ENCODE measurements around the gene MASP2.
"Not testable (repeated sequence)": the region's sequence is repeated elsewhere in the genome, so short reads cannot be mapped to it uniquely, and the experiment has no call there.

MASP2 gene

GRCh38 chr1:10996100-10996499 lies 50.9 kb downstream of the MASP2 start:
- H3K9ac ChIP-seq (ENCODE audit: low read depth, low read length): no peak overlapping the region
- no peak overlapping the region for H3K4me2 ChIP-seq (ENCODE audit: insufficient read depth, low read length)
- no peak overlapping the region for H3K27ac ChIP-seq (ENCODE audit: low read length)
- H3K4me3 ChIP-seq (ENCODE audit: low read depth in 1 of 2, low read length in 2 of 2): no peak overlapping the region
- H3K36me3 ChIP-seq (ENCODE audit: insufficient read depth, low read length): no peaks in the 10 kb centered on the region
- ATAC-seq (ENCODE audit: insufficient read depth, low read depth) (no peak), DNase-seq (no peak)
- no peaks in the 10 kb centered on the region for H4K20me1 ChIP-seq (ENCODE audit: insufficient read depth, low read length)
- H3K27me3 ChIP-seq (ENCODE audit: insufficient read depth, low read length, poor library complexity): no peaks in the 10 kb centered on the region
- H2AFZ ChIP-seq (ENCODE audit: low read depth, low read length): no peak overlapping the region
- TF ChIP-seq EZH2 (IDR thresholded peaks at IDR 0.05; ENCODE audit: borderline replicate concordance, low read depth, low read length, severe bottlenecking) (no peak), CTCF (IDR thresholded peaks at IDR 0.05; ENCODE audit: borderline replicate concordance, extremely low read depth, low read length, poor library complexity, severe bottlenecking) (no peak)
- peaks cover 3% of the 10 kb centered on the region for H3K9me3 ChIP-seq (ENCODE audit: insufficient read depth, low read length, severe bottlenecking)
- H3K79me2 ChIP-seq (ENCODE audit: insufficient read depth, low read length): no peaks in the 10 kb centered on the region
- no peaks in the 10 kb centered on the region for H3K4me1 ChIP-seq (ENCODE audit: insufficient read depth, low read length)

DNA sequence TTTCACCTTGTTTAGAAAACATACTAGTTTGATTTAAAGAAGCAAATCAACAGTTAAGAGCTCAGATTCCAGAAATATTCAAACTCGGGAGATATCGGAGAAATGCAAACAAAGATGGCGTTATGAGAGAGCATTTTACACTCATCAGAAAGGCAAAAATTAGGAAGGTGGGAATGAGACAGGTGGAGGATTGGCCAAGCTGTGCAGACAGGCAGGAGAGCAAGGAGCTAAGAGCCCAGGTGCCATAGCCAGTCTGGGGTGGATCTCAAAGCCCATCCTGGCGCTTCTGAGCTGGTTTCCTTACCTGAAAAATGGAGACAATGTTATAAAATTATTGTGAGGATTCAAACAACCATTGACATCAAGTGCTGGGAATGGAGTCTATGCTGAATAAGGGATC lies 54.2 kb downstream of the MASP2 start:
- no peaks in the 10 kb centered on the region for H4K20me1 ChIP-seq (ENCODE audit: insufficient read depth, low read length)
- no peaks in the 10 kb centered on the region for H3K4me1 ChIP-seq (ENCODE audit: insufficient read depth, low read length)
- no peaks in the 10 kb centered on the region for H3K9me3 ChIP-seq (ENCODE audit: insufficient read depth, low read length, severe bottlenecking)
- H3K4me3 ChIP-seq (ENCODE audit: low read depth in 1 of 2, low read length in 2 of 2): no peak overlapping the region
- TF ChIP-seq CTCF (IDR thresholded peaks at IDR 0.05; ENCODE audit: borderline replicate concordance, extremely low read depth, low read length, poor library complexity, severe bottlenecking): no peak
- no peak overlapping the region for H3K4me2 ChIP-seq (ENCODE audit: insufficient read depth, low read length)
- ATAC-seq (ENCODE audit: insufficient read depth, low read depth) (no peak), DNase-seq (no peak)
- no peak overlapping the region for H2AFZ ChIP-seq (ENCODE audit: low read depth, low read length)
- H3K9ac ChIP-seq (ENCODE audit: low read depth, low read length): no peak overlapping the region
- no peak overlapping the region for H3K27ac ChIP-seq (ENCODE audit: low read length)
- H3K36me3 ChIP-seq (ENCODE audit: insufficient read depth, low read length): no peaks in the 10 kb centered on the region
- H3K79me2 ChIP-seq (ENCODE audit: insufficient read depth, low read length): no peaks in the 10 kb centered on the region
- no peaks in the 10 kb centered on the region for H3K27me3 ChIP-seq (ENCODE audit: insufficient read depth, low read length, poor library complexity)

- DNase-seq; H3K27me3 ChIP-seq (ENCODE audit: insufficient read depth, low read length, poor library complexity); H3K4me2 ChIP-seq (ENCODE audit: insufficient read depth, low read length); H4K20me1 ChIP-seq (ENCODE audit: insufficient read depth, low read length); H3K9me3 ChIP-seq (ENCODE audit: insufficient read depth, low read length, severe bottlenecking); H3K4me3 ChIP-seq (ENCODE audit: low read depth in 1 of 2, low read length in 2 of 2); H3K4me1 ChIP-seq (ENCODE audit: insufficient read depth, low read length); H3K27ac ChIP-seq (ENCODE audit: low read length); H3K79me2 ChIP-seq (ENCODE audit: insufficient read depth, low read length); H3K9ac ChIP-seq (ENCODE audit: low read depth, low read length); H2AFZ ChIP-seq (ENCODE audit: low read depth, low read length); H3K36me3 ChIP-seq (ENCODE audit: insufficient read depth, low read length); ATAC-seq (ENCODE audit: insufficient read depth, low read depth): not testable (repeated sequence)
Observed at GRCh38 chr1:10992004-10992403, 55.0 kb downstream of the MASP2 start.

GRCh38 chr1:10990828-10991227 lies 56.2 kb downstream of the MASP2 start:
- DNase-seq (no peak), ATAC-seq (ENCODE audit: insufficient read depth, low read depth) (no peak)
- H3K27me3 ChIP-seq (ENCODE audit: insufficient read depth, low read length, poor library complexity): peaks cover 4% of the 10 kb centered on the region
- no peak overlapping the region for H3K4me2 ChIP-seq (ENCODE audit: insufficient read depth, low read length)
- no peaks in the 10 kb centered on the region for H3K36me3 ChIP-seq (ENCODE audit: insufficient read depth, low read length)
- H3K4me3 ChIP-seq (ENCODE audit: low read depth in 1 of 2, low read length in 2 of 2): no peak overlapping the region
- H3K79me2 ChIP-seq (ENCODE audit: insufficient read depth, low read length): no peaks in the 10 kb centered on the region
- no peaks in the 10 kb centered on the region for H3K4me1 ChIP-seq (ENCODE audit: insufficient read depth, low read length)
- TF ChIP-seq EZH2 (IDR thresholded peaks at IDR 0.05; ENCODE audit: borderline replicate concordance, low read depth, low read length, severe bottlenecking) (no peak), CTCF (IDR thresholded peaks at IDR 0.05; ENCODE audit: borderline replicate concordance, extremely low read depth, low read length, poor library complexity, severe bottlenecking) (no peak)
- no peak overlapping the region for H3K9ac ChIP-seq (ENCODE audit: low read depth, low read length)
- H4K20me1 ChIP-seq (ENCODE audit: insufficient read depth, low read length): no peaks in the 10 kb centered on the region
- H3K27ac ChIP-seq (ENCODE audit: low read length): no peak overlapping the region
- H3K9me3 ChIP-seq (ENCODE audit: insufficient read depth, low read length, severe bottlenecking): no peaks in the 10 kb centered on the region
- no peak overlapping the region for H2AFZ ChIP-seq (ENCODE audit: low read depth, low read length)

DNA sequence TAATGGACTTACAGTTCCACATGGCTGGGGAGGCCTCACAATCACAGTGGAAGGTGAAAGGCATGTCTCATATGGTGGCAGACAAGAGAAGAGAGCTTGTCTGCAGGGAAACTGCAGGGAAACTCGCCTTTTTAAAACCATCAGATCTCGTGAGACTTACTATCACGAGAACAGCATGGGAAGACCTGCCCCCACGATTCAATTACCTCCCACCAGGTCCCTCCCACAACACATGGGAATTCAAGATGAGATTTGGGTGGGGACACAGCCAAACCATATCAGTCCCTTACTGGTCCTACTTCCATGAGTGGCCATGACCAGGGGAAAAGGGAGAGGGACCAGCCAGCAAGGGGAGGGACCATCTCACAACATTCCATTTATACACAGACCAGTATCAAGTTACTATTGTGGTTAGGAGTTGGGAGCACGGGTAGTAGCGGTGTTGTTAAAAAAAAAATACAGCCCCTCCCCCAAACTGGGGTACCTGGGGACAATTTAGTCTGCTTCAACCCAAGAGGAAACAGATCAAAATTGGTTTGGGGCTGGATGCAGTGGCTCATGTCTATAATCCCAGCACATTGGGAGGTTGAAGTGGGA lies 57.0 kb downstream of the MASP2 start:
- H3K4me1 ChIP-seq (ENCODE audit: insufficient read depth, low read length); H2AFZ ChIP-seq (ENCODE audit: low read depth, low read length); H3K9ac ChIP-seq (ENCODE audit: low read depth, low read length); H3K79me2 ChIP-seq (ENCODE audit: insufficient read depth, low read length); H4K20me1 ChIP-seq (ENCODE audit: insufficient read depth, low read length); H3K4me3 ChIP-seq (ENCODE audit: low read depth in 1 of 2, low read length in 2 of 2); H3K9me3 ChIP-seq (ENCODE audit: insufficient read depth, low read length, severe bottlenecking); ATAC-seq (ENCODE audit: insufficient read depth, low read depth); H3K4me2 ChIP-seq (ENCODE audit: insufficient read depth, low read length); H3K27ac ChIP-seq (ENCODE audit: low read length); H3K27me3 ChIP-seq (ENCODE audit: insufficient read depth, low read length, poor library complexity); DNase-seq; H3K36me3 ChIP-seq (ENCODE audit: insufficient read depth, low read length): not testable (repeated sequence)

Measured in DND-41 (cell line).